Uterus (tissue), 4 donors: ENCODE data around the gene LRRC8C. TPM values are rescaled to one million over a fixed set of nuclear protein-coding genes. Genes with fewer than 3 reads are reported as not detected.

Source experiments
- DNase-seq, 2 donors: peaks; one replicate each; pipeline ENCODE4 v3.0.0-alpha.2; 2019 to 2020
- H3K27ac ChIP-seq, 2 donors: fragments of 200-600 bp; sonication (generic); 1 replicate in 1 of 2; 2 replicates in 1 of 2; pipeline ENCODE4 v1.5.1; 2016 to 2018
- H3K27me3 ChIP-seq, 2 donors: fragments of 200-600 bp; sonication (generic); one replicate each; pipeline ENCODE4 v1.5.1; 2018 to 2019; ENCODE audit warnings: control low read depth in 1 of 2
- H3K36me3 ChIP-seq, 2 donors: fragments of 200-600 bp; sonication (generic); one replicate each; pipeline ENCODE4 v1.5.1; 2019; ENCODE audit warnings: control low read depth in 1 of 2
- H3K4me1 ChIP-seq, 2 donors: fragments of 200-600 bp; sonication (generic); one replicate each; pipeline ENCODE4 v1.5.1; 2018 to 2019; ENCODE audit warnings: control low read depth in 1 of 2
- H3K4me3 ChIP-seq, 2 donors: fragments of 200-600 bp; sonication (generic); 1 replicate in 1 of 2; 2 replicates in 1 of 2; pipeline ENCODE4 v1.5.1; 2018 to 2019; ENCODE audit warnings: mild to moderate bottlenecking in 1 of 2
- H3K9me3 ChIP-seq, 2 donors: fragments of 200-600 bp; sonication (generic); one replicate each; pipeline ENCODE4 v1.5.1; 2019; ENCODE audit warnings: control low read depth in 1 of 2
- POLR2A ChIP-seq, 2 donors: fragments of 450-650 bp; IDR thresholded peaks; one replicate each; pipeline ENCODE4 v1.6.1; 2016; ENCODE audit warnings: antibody characterized with exemption in 2 of 2, mild to moderate bottlenecking in 1 of 2, moderate library complexity in 1 of 2
- intact Hi-C: fragments of 100-400 bp; cut with DNase I; formaldehyde crosslinking; loops from one replicate; pipeline ENCODE4 v1.15.1; 2023; ENCODE audit warnings: low total_unique reads
- total RNA-seq, 4 donors: library from RNA; depleted of rRNA in 3 of 4; stranded (reverse); fragments of >200 nt in 3 of 4; gene quantifications; one replicate each; pipeline versions ENCODE4 v1.1.0 to v1.2.4, GENCODE V29; 2014 to 2023
- TF ChIP-seq, protein P1 (sequence below), 4 experiments: fragments of 200-600 bp in 2 of 4; fragments of 450-650 bp in 2 of 4; sonication (generic) in 2 of 4; IDR thresholded peaks; one replicate each; pipeline ENCODE4 v1.5.1; 2016 to 2019; ENCODE audit warnings: antibody characterized with exemption in 4 of 4, mild to moderate bottlenecking in 2 of 4, moderate library complexity in 1 of 4
- donor health status: DM: yes; HTN: yes; CAD: no.

LRRC8C gene
- total RNA-seq, 4 donors from 2014 or later, result 10.9 to 23.8 (median 19.8) TPM

- H3K27ac ChIP-seq, result no peak overlapping the region
- H3K27me3 ChIP-seq, result no peaks in the 10 kb centered on the region
- intact Hi-C loops, result no loop called here
- no peaks in the 10 kb centered on the region for H3K9me3 ChIP-seq
- H3K4me3 ChIP-seq, result no peak overlapping the region
- H3K36me3 ChIP-seq, result no peaks in the 10 kb centered on the region
- no peak for TF ChIP-seq POLR2A (IDR thresholded peaks at IDR 0.05)
- TF ChIP-seq, protein P1, sequence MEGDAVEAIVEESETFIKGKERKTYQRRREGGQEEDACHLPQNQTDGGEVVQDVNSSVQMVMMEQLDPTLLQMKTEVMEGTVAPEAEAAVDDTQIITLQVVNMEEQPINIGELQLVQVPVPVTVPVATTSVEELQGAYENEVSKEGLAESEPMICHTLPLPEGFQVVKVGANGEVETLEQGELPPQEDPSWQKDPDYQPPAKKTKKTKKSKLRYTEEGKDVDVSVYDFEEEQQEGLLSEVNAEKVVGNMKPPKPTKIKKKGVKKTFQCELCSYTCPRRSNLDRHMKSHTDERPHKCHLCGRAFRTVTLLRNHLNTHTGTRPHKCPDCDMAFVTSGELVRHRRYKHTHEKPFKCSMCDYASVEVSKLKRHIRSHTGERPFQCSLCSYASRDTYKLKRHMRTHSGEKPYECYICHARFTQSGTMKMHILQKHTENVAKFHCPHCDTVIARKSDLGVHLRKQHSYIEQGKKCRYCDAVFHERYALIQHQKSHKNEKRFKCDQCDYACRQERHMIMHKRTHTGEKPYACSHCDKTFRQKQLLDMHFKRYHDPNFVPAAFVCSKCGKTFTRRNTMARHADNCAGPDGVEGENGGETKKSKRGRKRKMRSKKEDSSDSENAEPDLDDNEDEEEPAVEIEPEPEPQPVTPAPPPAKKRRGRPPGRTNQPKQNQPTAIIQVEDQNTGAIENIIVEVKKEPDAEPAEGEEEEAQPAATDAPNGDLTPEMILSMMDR (IDR thresholded peaks at IDR 0.05), result no peak
- no peak for DNase-seq
- H3K4me1 ChIP-seq, result no peaks in the 10 kb centered on the region
These were observed 42.8 kb downstream of the LRRC8C start for GRCh38 chr1:89675677-89676076.

- H3K4me1 ChIP-seq, result no peaks in the 10 kb centered on the region
- DNase-seq, result no peak
- no peaks in the 10 kb centered on the region for H3K36me3 ChIP-seq
- no peak overlapping the region for H3K27ac ChIP-seq
- H3K27me3 ChIP-seq, result no peaks in the 10 kb centered on the region
- no peak for TF ChIP-seq POLR2A (IDR thresholded peaks at IDR 0.05)
- TF ChIP-seq, protein P1 (IDR thresholded peaks at IDR 0.05), result no peak
- H3K4me3 ChIP-seq, result no peak overlapping the region
- no peaks in the 10 kb centered on the region for H3K9me3 ChIP-seq
- intact Hi-C loops, result no loop called here
These were observed 48.3 kb downstream of the LRRC8C start for GRCh38 chr1:89681045-89681729.

- no peaks in the 10 kb centered on the region for H3K36me3 ChIP-seq
- no peak overlapping the region for H3K27ac ChIP-seq
- intact Hi-C loops, result no loop called here
- H3K4me1 ChIP-seq, result no peaks in the 10 kb centered on the region
- H3K27me3 ChIP-seq, result no peaks in the 10 kb centered on the region
- DNase-seq, result no peak
- TF ChIP-seq, protein P1 (IDR thresholded peaks at IDR 0.05), result no peak
- TF ChIP-seq POLR2A (IDR thresholded peaks at IDR 0.05), result no peak
- H3K4me3 ChIP-seq, result no peak overlapping the region
- H3K9me3 ChIP-seq, result no peaks in the 10 kb centered on the region
These were observed 49.7 kb downstream of the LRRC8C start for GRCh38 chr1:89682611-89683010.

DNA sequence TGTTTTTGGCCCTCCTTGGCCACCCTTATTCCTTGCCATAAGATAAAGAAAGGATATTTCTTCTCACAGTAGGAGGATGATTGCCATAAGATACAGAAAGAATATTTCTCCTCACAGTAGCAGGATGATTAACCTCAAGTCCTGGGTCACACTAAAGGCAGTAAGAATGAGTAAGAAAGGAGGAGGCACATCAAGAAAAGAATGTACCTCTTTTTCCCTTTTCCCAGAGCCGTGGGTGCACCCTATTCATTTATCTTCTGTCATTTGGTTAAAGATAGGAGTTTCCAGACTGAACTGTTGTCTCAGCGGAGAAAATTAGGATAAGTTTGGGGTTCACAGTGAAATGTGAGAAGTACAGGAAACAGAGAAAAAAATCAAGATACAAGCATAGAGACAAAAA lies 52.5 kb downstream of the LRRC8C start:
- Histone ChIP-seq H3K27ac (no peak overlapping the region), H3K4me3 (no peak overlapping the region), H3K27me3 (no peaks in the 10 kb centered on the region), H3K4me1 (no peaks in the 10 kb centered on the region), H3K36me3 (no peaks in the 10 kb centered on the region), H3K9me3 (no peaks in the 10 kb centered on the region)
- DNase-seq, result no peak
- intact Hi-C loops, result no loop called here
- TF ChIP-seq POLR2A (IDR thresholded peaks at IDR 0.05), result no peak
- TF ChIP-seq, protein P1 (IDR thresholded peaks at IDR 0.05), result no peak

DNA sequence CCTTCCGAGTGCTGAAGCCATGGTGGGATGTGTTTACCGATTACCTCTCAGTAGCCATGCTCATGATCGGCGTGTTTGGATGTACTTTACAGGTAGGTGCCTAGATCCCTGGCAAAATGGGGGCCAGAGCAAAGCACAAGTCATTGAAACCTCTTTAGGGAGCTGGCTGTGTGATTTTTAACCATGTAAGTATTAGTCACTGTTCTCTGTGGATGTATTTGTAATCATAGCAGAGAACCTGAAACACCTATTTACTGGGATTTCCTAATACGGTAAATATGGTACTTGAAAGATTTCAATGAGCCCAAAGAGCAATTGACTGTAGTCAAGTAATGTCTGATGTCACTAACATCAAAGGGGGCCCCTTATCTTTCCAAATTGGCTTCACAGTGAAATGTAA lies 53.6 kb downstream of the LRRC8C start:
- no peak overlapping the region for H3K27ac ChIP-seq
- intact Hi-C loops, result no loop called here
- no peak for DNase-seq
- TF ChIP-seq POLR2A (IDR thresholded peaks at IDR 0.05), result no peak
- TF ChIP-seq, protein P1 (IDR thresholded peaks at IDR 0.05), result no peak
- no peaks in the 10 kb centered on the region for H3K4me1 ChIP-seq
- no peaks in the 10 kb centered on the region for H3K9me3 ChIP-seq
- no peaks in the 10 kb centered on the region for H3K36me3 ChIP-seq
- H3K27me3 ChIP-seq, result no peaks in the 10 kb centered on the region
- H3K4me3 ChIP-seq, result no peak overlapping the region
